H54 (cell line): Measurements from ENCODE around the gene COL23A1.
"Not testable (repeated sequence)": the region's sequence is repeated elsewhere in the genome, so short reads cannot be mapped to it uniquely, and the experiment has no call there.

Experiments
- DNase-seq: peaks from one replicate; pipeline ENCODE4 v3.0.0; 2011; ENCODE audit warnings: low spot score, mixed read lengths; ENCODE audit not compliant: insufficient read length
- FAIRE-seq: peaks from 3 replicates; lab custom pipeline; 2011; peaks lifted over from hg19 to GRCh38; lab: Jason Lieb, UNC
- POLR2A ChIP-seq: IDR thresholded peaks from 2 replicates; pipeline ENCODE4 v1.6.1; 2011; ENCODE audit warnings: low read depth, mild to moderate bottlenecking, low read length

Gene COL23A1

GRCh38 chr5:178304016-178304415, 286.2 kb downstream of the COL23A1 start:
- no peak for TF ChIP-seq POLR2A
- FAIRE-seq (no peak), DNase-seq (no peak)

DNA sequence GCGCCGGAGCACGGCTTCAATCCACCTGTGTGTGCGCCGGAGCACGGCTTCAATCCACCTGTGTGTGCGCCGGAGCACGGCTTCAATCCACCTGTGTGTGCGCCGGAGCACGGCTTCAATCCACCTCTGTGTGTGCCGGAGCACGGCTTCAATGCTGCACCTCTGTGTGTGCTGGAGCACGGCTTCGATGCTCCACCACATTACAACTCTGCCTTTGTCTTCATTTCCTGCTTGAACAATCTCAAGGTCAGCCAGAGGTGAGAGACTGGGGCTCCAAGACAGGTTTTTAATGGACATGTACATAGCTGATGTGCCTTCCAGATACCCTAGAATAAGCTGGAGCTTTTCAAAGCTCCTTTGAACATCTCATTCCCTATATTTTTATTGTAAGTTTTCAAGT, 287.9 kb downstream of the COL23A1 start:
- DNase-seq, FAIRE-seq: not testable (repeated sequence)

GRCh38 chr5:178301641-178302040, 288.6 kb downstream of the COL23A1 start:
- DNase-seq (no peak), FAIRE-seq (no peak)
- TF ChIP-seq POLR2A: no peak

DNA sequence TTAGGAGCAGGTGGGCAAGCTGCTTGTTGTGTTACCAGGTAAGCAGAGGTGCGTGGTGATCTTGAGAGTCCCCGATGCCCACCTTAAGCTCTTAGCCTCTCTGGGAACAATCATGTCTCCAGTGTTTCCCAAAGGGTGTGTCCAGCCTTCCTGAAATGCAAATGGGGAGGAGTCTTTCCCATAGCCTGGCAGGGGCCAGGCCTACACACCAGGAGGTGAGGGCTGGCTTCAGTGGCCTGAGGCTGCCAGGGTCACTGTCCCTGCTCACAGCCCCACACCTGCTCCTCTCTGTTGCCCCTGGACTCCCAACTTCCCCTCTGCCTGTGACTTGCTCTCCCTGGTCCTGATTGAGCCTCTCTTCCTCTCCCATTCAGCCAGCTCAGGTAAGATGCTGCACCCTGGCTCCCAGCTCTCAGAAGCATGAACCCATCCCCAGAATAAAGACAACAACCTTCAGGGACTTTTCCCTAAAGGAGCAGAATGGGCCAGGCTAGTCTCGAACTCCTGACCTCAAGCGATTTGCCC, 291.8 kb downstream of the COL23A1 start:
- no peak for TF ChIP-seq POLR2A
- DNase-seq: no peak
- FAIRE-seq: no peak

DNA sequence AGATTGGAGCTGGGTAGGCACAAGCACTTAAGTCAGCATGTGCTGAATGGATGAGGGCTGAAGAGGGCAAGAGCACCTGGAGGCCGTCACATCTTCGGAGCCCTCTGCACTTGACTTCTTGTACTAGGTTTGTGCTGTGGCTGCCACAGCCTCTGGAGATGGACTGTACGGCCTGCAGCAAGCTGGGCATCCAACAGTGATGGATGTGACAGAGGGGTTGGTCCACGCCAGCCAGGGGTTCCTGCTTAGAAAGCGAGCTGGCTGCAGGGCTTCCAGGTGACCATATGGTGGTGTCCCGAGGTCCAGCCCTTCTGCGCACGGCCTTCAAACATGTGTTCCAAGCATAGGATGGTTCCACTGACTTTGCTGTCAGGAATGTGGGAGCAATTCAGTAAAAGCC, 292.4 kb downstream of the COL23A1 start:
- DNase-seq (no peak), FAIRE-seq (no peak)
- TF ChIP-seq POLR2A: no peak

DNA sequence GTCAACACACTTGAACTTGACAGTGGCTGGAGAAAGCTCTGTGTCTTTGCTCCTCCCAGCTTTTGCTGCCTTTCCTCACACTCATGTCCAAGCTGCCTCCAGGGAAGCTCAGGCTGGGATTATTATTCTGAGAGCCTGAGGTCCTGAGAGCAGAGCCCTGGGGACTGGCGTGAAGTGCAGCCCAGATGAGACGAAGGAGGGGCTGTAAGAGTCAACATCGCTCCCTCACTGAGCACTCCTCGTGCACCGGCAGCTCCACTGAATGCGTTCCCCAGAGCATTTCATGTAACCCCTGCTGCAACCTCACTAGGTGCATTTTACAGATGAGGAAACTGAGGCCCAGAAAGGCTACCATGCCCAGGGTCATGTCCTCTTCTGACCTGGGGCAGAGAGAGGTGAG, 294.1 kb downstream of the COL23A1 start:
- FAIRE-seq (no peak), DNase-seq (no peak)
- TF ChIP-seq POLR2A: no peak

GRCh38 chr5:178295589-178295988, 294.6 kb downstream of the COL23A1 start:
- no peak for DNase-seq
- no peak for FAIRE-seq
- TF ChIP-seq POLR2A: no peak

DNA sequence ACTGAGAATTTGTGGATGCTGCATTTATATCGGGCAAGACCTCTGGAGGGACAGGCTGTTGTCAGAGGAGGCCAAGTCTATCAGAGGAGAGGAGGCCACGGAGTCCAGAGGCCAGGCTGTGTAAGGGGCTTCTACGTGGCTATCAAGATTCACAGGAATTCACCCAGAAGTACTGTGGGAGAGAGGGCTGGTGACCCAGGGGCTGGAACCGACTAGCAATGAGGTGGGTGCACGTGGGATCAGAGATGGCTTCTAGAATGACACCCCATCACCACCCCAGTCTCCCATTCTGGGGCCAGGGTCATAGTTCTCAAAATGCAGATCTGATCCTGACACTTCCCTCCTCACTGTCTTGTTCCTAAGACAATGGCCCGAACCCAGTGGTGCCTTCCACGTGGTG, 296.4 kb downstream of the COL23A1 start:
- no peak for FAIRE-seq

DNA sequence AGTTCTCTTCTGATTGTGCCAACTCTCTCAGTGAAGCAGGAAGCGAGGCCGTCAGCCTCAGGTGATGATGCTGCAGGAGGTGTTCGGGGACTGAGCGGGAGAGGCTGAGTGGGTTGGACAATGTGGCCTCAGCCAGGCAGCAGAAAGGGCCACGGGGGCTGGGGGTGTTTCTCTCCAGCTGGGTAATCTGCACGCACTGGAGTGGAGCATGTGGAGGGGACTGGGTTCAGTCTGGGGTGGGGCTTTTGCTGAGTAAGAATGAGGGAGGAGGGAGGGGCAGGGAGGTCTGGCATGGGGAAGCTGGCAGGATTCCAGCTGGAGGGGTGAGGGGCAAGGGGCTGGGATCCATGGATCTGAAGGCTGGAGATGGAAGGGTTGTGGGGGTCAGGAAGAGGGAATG, 296.8 kb downstream of the COL23A1 start:
- TF ChIP-seq POLR2A: no peak
- DNase-seq (no peak), FAIRE-seq (no peak)

More for the DNA sequence above, 296.4 kb downstream of the COL23A1 start:
- no peak for DNase-seq
- no peak for TF ChIP-seq POLR2A

DNA sequence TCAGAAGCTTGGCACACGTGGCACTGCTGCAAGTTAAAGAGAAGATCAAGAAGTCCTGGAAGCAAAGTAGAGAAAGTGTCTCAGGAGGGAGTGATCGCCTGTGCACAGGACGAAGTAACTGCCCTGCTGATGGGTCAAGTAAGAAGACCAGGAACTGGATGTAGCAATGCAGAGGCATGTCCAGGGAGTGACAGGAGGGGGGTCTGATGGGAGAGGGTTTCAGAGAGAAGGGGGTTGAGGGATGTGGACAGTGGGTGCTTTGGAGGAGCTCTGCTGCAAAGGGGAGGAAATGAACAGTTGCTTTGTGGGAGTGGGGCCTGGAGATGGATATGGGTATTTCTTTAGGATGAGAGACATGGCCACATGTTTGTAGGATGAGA, 297.4 kb downstream of the COL23A1 start:
- no peak for DNase-seq
- no peak for TF ChIP-seq POLR2A
- FAIRE-seq: no peak

DNA sequence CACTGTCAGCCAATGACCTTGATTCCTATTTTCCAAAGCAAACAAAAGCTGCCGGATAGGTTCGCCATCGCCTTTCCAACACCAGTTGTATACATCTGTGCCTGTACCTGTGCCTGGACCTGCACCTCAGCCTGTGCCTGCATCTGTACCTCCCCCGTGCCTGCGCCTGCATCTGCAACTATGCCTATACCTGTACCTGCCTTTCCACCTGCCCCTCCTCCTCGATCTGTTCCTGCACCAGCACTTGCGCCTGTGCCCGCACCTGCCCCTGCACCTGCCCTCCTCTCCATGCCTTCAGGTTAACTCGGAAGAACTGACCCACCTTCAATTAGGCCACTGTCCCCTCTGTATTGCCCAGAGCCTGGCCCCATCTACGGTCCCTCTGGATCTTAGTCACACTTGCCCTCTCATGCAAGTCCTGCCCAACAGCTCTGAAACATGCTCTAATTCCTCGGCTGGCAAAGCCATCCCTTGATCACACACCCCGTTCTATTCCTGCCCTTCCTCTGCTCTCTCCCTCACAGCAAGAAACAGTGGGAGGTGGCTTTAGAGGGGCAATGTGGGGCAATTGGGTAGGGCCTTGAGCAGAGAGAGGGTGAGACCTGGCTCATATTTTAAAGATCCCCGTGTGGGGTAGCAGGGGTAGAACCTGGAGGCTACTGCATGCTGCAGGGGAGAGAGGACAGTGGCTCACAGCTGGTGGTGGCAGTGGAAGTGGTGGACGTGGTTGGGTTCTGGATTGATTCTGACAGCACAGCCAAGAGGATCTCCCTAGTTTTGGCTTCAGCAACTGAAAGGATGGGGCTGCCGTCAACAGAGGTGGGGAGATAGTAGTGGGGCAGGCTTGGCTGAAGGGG, 298.0 kb downstream of the COL23A1 start:
- FAIRE-seq (no peak), DNase-seq (no peak)
- TF ChIP-seq POLR2A: no peak

- no peak for DNase-seq
- no peak for FAIRE-seq
- TF ChIP-seq POLR2A: no peak
Observed at GRCh38 chr5:178291161-178291561, 299.0 kb downstream of the COL23A1 start.

DNA sequence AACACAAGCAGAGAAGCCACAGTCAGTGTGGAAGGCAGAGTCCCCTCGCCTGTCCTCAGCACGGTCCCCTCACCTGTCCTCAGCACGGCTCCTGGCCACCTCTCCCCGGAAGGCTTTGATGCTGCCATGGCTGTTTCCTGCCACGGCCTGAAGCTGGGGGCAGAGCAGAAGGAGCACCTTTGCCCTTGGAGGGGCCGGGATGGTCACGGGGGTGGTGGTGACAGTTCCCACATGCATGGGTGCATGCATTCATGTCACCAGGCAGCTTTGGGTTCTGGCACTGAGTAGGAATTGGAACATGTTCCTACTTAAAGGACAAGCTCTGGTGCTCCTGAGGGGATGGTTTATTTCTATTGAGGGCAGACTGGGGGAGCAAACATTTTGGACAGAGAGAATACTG, 299.8 kb downstream of the COL23A1 start:
- TF ChIP-seq POLR2A: no peak
- FAIRE-seq: no peak
- DNase-seq: no peak

DNA sequence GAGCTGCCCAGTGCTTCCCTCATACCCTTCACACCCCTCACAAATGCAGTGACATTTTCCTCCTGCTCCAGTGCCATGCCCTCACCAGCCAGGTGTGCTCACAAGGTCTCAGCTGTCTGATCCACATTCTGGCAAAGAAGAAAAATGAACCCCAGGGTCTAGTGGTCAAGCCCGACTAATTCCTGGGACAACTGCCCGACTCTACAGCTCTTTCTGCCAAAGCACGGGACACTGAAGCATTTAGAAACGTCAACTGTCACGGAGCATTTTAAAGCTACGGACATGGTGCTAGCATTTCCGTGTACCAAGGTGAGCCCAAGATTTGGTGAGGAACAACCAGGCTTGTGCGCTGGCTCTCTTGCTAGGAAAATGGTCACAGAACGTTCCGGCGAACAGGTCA, 300.8 kb downstream of the COL23A1 start:
- FAIRE-seq (no peak), DNase-seq (no peak)
- no peak for TF ChIP-seq POLR2A
